A673 (cell line): Measurements from ENCODE around the gene SHISAL1. TPM values are rescaled to one million over a fixed set of nuclear protein-coding genes. Genes with fewer than 3 reads are reported as not detected.

ENCODE experiments used
- BruUV-seq: library from RNA; stranded (reverse); fragments of 400-500 nt; replicated peaks from 2 replicates; lab custom pipeline; 2021; lab: Mats Ljungman, UMichigan
- CTCF ChIA-PET: fragments of 300-600 bp; sonication (Branson Sonifier 250); formaldehyde crosslinking; loops from one replicate; lab custom pipeline; 2022; ENCODE audit warnings: antibody characterized with exemption; lab: Charles Lee
- POLR2A ChIA-PET: fragments of 300-600 bp; sonication (Branson Sonifier 250); formaldehyde crosslinking; loops from one replicate; lab custom pipeline; 2022; ENCODE audit warnings: antibody characterized with exemption; ENCODE audit not compliant: low non-redundant PET; lab: Charles Lee
- DNase-seq: peaks from one replicate; pipeline ENCODE4 v3.0.0-alpha.2; 2015; ENCODE audit warnings: low spot score
- H3K27ac ChIP-seq: fragments of 200-600 bp; sonication (generic); 2 replicates; pipeline ENCODE4 v1.5.1; 2016; ENCODE audit warnings: mixed run types, low read depth, mild to moderate bottlenecking, mixed read lengths, antibody characterized with exemption, low read length; ENCODE audit not compliant: poor library complexity, severe bottlenecking
- H3K27me3 ChIP-seq: fragments of 200-600 bp; sonication (generic); replicated peaks from 2 replicates; pipeline ENCODE4 v1.6.1; 2017; ENCODE audit warnings: mixed run types, low read depth, mild to moderate bottlenecking, mixed read lengths, antibody characterized with exemption, low read length; ENCODE audit not compliant: insufficient read depth, poor library complexity
- H3K36me3 ChIP-seq: fragments of 200-600 bp; sonication (generic); 2 replicates; pipeline ENCODE4 v1.6.1; 2016; ENCODE audit warnings: mixed run types, mild to moderate bottlenecking, mixed read lengths, antibody characterized with exemption, low read length; ENCODE audit not compliant: insufficient read depth, poor library complexity, severe bottlenecking
- H3K4me1 ChIP-seq: fragments of 200-600 bp; sonication (generic); 2 replicates; pipeline ENCODE4 v1.6.1; 2017; ENCODE audit warnings: mixed run types, mild to moderate bottlenecking, mixed read lengths, antibody characterized with exemption, low read length; ENCODE audit not compliant: insufficient read depth, poor library complexity, severe bottlenecking
- H3K4me3 ChIP-seq: fragments of 200-600 bp; sonication (generic); 2 replicates; pipeline ENCODE4 v1.5.1; 2016; ENCODE audit warnings: low read depth, mixed run types, mild to moderate bottlenecking, mixed read lengths, low read length; ENCODE audit not compliant: poor library complexity, severe bottlenecking
- H3K9me3 ChIP-seq: fragments of 200-600 bp; sonication (generic); 2 replicates; pipeline ENCODE4 v1.6.1; 2016; ENCODE audit warnings: mixed run types, low read depth, mild to moderate bottlenecking, mixed read lengths, antibody characterized with exemption, low read length; ENCODE audit not compliant: poor library complexity, severe bottlenecking
- EZH2 ChIP-seq: fragments of 200-600 bp; sonication (generic); IDR thresholded peaks from 2 replicates; pipeline ENCODE4 v1.6.1; 2017; ENCODE audit warnings: borderline replicate concordance, low read depth, mild to moderate bottlenecking, mixed read lengths, antibody characterized with exemption, low read length; ENCODE audit not compliant: poor library complexity, severe bottlenecking
- intact Hi-C: fragments of 100-400 bp; cut with micrococcal nuclease; formaldehyde crosslinking; loops from one replicate; pipeline ENCODE4 v1.10.0; 2022; ENCODE audit not compliant: unreplicated experiment
- total RNA-seq: library from RNA; stranded (reverse); gene quantifications from 2 replicates; pipeline ENCODE4 v1.2.3, GENCODE V29; 2021
- TF ChIP-seq, protein P1 (sequence below): fragments of 300-800, 200-600 bp; sonication (generic); conservative IDR thresholded peaks from 2 replicates; pipeline ENCODE4 v1.5.1; 2017; ENCODE audit warnings: low read depth, mild to moderate bottlenecking, antibody characterized with exemption, low read length, moderate library complexity, mixed read lengths

SHISAL1 gene
- total RNA-seq, 1 experiment from 2014 or later: 1.8 TPM

DNA sequence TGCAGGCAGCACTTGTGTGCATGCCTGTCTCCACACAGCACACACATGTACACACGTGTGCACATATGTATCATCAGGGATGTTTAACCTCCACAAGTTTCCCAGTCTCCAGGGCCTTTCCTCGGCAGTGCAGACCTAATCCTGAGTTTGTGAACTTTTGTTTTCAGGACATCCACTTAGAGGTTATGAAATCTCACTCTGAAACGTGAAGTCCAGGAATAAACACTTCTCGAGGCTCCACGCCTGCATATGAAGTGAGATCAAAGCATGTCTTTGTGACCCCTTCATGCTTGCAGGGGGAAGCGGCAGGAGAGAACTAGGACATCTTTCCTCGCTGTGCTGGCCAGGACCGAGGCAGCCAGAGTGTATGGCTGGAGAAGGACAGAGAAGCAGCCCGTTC lies 3.1 kb downstream of the SHISAL1 start:
- Histone ChIP-seq H3K36me3 (no peaks in the 10 kb centered on the region), H3K27me3 (no peaks in the 10 kb centered on the region), H3K9me3 (no peaks in the 10 kb centered on the region), H3K27ac (no peak overlapping the region), H3K4me1 (peaks cover 11% of the 10 kb centered on the region), H3K4me3 (no peak overlapping the region)
- no peak for TF ChIP-seq EZH2
- TF ChIP-seq, protein P1, sequence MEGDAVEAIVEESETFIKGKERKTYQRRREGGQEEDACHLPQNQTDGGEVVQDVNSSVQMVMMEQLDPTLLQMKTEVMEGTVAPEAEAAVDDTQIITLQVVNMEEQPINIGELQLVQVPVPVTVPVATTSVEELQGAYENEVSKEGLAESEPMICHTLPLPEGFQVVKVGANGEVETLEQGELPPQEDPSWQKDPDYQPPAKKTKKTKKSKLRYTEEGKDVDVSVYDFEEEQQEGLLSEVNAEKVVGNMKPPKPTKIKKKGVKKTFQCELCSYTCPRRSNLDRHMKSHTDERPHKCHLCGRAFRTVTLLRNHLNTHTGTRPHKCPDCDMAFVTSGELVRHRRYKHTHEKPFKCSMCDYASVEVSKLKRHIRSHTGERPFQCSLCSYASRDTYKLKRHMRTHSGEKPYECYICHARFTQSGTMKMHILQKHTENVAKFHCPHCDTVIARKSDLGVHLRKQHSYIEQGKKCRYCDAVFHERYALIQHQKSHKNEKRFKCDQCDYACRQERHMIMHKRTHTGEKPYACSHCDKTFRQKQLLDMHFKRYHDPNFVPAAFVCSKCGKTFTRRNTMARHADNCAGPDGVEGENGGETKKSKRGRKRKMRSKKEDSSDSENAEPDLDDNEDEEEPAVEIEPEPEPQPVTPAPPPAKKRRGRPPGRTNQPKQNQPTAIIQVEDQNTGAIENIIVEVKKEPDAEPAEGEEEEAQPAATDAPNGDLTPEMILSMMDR: no peak
- ChIA-PET CTCF (no interaction called here), POLR2A (interaction anchor here (0.6 kb wide), 1 partner anchor 164 kb away, joined by 3 read pairs; no protein-coding TSS in a partner anchor)
- no TSS peak for BruUV-seq
- intact Hi-C loops: no loop called here
- no peak for DNase-seq

DNA sequence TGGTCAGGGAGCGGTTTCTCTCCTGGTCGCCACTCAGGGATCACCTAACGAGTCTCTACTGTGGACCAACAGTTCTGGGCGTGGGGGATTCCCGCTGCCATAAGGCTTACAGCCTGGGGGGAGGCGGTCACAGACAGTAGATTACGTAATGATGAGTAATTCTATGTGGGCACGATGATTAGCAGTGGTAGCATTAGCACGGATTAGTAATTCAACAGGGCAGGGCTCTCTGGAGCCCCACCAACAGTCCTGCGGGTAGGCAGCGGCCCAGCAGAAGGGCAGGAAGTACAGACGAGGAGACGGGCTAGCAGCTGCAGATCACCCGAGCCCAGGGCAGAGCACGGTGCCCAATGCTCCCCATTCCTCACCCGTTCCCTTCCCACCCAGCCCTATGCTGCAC lies 3.6 kb downstream of the SHISAL1 start:
- Histone ChIP-seq H3K4me1 (peaks cover 11% of the 10 kb centered on the region), H3K27ac (no peak overlapping the region), H3K27me3 (no peaks in the 10 kb centered on the region), H3K4me3 (no peak overlapping the region), H3K36me3 (no peaks in the 10 kb centered on the region), H3K9me3 (no peaks in the 10 kb centered on the region)
- peak; percentile 82 for DNase-seq
- TF ChIP-seq, protein P1: no peak
- no peak for TF ChIP-seq EZH2
- POLR2A ChIA-PET: no interaction called here
- CTCF ChIA-PET: no interaction called here
- intact Hi-C loops: no loop called here
- BruUV-seq: no TSS peak

DNA sequence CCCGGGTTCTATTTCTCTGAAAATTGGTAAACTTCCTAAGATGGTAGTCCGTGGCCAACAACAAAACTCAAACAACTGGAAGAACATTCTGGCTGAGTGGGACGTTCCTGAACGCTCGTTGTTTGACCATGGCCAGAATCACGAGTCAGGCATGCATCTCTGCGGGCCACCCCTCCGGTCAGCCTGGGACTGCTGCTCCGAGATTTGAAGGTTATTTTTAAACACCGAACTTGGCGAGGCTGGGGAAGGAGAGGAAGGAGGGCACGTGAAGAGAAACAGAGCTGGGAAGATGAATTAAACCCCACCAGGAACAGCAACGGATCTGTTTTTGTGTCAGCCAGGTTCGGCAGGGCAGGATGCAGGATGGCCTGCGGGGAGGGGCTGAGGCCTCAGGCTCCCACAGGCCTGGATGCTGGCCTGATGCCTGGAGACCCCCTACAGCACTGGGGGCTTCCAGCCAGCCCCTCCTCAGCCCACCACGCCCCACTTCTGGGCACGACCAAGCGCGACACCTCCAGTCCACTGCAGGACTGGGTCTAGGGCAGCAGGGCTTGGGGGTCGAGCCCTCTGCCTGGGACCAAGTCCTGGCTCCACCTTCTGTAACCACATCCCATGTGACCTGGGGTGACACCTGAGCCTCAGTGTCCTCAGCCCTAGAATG lies 5.1 kb downstream of the SHISAL1 start:
- no peak overlapping the region for H3K4me3 ChIP-seq
- H3K36me3 ChIP-seq: no peaks in the 10 kb centered on the region
- no peak for DNase-seq
- POLR2A ChIA-PET: no interaction called here
- peaks cover 11% of the 10 kb centered on the region for H3K4me1 ChIP-seq
- H3K9me3 ChIP-seq: no peaks in the 10 kb centered on the region
- H3K27ac ChIP-seq: no peak overlapping the region
- CTCF ChIA-PET: no interaction called here
- TF ChIP-seq EZH2: no peak
- TF ChIP-seq, protein P1: no peak
- BruUV-seq: no TSS peak
- H3K27me3 ChIP-seq: no peaks in the 10 kb centered on the region
- intact Hi-C loops: no loop called here
